Skeletal muscle satellite cell (primary cell): ENCODE results near the gene SIL1.
"Not testable (repeated sequence)": the region's sequence is repeated elsewhere in the genome, so short reads cannot be mapped to it uniquely, and the experiment has no call there.

ENCODE experiments used
- H3K27me3 ChIP-seq: 2 replicates; pipeline ENCODE4 v1.7.0; 2013; ENCODE audit warnings: low read length; ENCODE audit not compliant: control insufficient read depth, insufficient read depth
- H3K36me3 ChIP-seq: 2 replicates; pipeline ENCODE4 v1.7.0; 2013; ENCODE audit warnings: mild to moderate bottlenecking, control low read depth, low read length; ENCODE audit not compliant: insufficient read depth
- H3K4me1 ChIP-seq: 2 replicates; pipeline ENCODE4 v1.7.0; 2013; ENCODE audit warnings: low read length; ENCODE audit not compliant: control insufficient read depth, insufficient read depth
- H3K4me2 ChIP-seq: 2 replicates; pipeline ENCODE4 v1.7.0; 2013; ENCODE audit warnings: mild to moderate bottlenecking, low read length
- H3K4me3 ChIP-seq: 2 replicates; pipeline ENCODE4 v1.7.0; 2013; ENCODE audit warnings: low read length
- H3K9ac ChIP-seq: 2 replicates; pipeline ENCODE4 v1.7.0; 2013; ENCODE audit warnings: mild to moderate bottlenecking, low read depth, low read length, moderate library complexity
- H3K9me3 ChIP-seq: replicated peaks from 2 replicates; pipeline ENCODE4 v1.7.0; 2013; ENCODE audit warnings: mild to moderate bottlenecking, control low read depth, low read length

SIL1 gene

GRCh38 chr5:139011156-139011555, 187.0 kb downstream of the SIL1 start:
- not testable (repeated sequence) for H3K4me3 ChIP-seq, H3K9ac ChIP-seq, H3K9me3 ChIP-seq, H3K4me1 ChIP-seq, H3K4me2 ChIP-seq, H3K36me3 ChIP-seq, H3K27me3 ChIP-seq

- Histone ChIP-seq H3K36me3 (no peaks in the 10 kb centered on the region), H3K9ac (no peak overlapping the region), H3K4me2 (no peak overlapping the region), H3K9me3 (no peaks in the 10 kb centered on the region), H3K4me1 (no peaks in the 10 kb centered on the region), H3K27me3 (no peaks in the 10 kb centered on the region), H3K4me3 (no peak overlapping the region)
Observed at GRCh38 chr5:139004374-139005307, 193.5 kb downstream of the SIL1 start.

- peaks cover 3% of the 10 kb centered on the region for H3K36me3 ChIP-seq
- H3K4me3 ChIP-seq, result no peak overlapping the region
- H3K9ac ChIP-seq, result no peak overlapping the region
- H3K4me2 ChIP-seq, result no peak overlapping the region
- H3K9me3 ChIP-seq, result no peaks in the 10 kb centered on the region
- no peaks in the 10 kb centered on the region for H3K27me3 ChIP-seq
- H3K4me1 ChIP-seq, result no peaks in the 10 kb centered on the region
Observed at GRCh38 chr5:138999674-139000073, 198.5 kb downstream of the SIL1 start.

- H3K9me3 ChIP-seq, result no peaks in the 10 kb centered on the region
- H3K36me3 ChIP-seq, result peaks cover 3% of the 10 kb centered on the region
- H3K27me3 ChIP-seq, result no peaks in the 10 kb centered on the region
- H3K9ac ChIP-seq, result no peak overlapping the region
- no peak overlapping the region for H3K4me3 ChIP-seq
- H3K4me1 ChIP-seq, result no peaks in the 10 kb centered on the region
- no peak overlapping the region for H3K4me2 ChIP-seq
Observed at GRCh38 chr5:138998521-138998920, 199.6 kb downstream of the SIL1 start.

GRCh38 chr5:138996120-138996519, 202.0 kb downstream of the SIL1 start:
- no peak overlapping the region for H3K9ac ChIP-seq
- H3K4me2 ChIP-seq, result no peak overlapping the region
- H3K36me3 ChIP-seq, result peaks cover 3% of the 10 kb centered on the region
- H3K4me3 ChIP-seq, result no peak overlapping the region
- H3K9me3 ChIP-seq, result no peaks in the 10 kb centered on the region
- H3K27me3 ChIP-seq, result no peaks in the 10 kb centered on the region
- no peaks in the 10 kb centered on the region for H3K4me1 ChIP-seq

GRCh38 chr5:138990986-138991590, 207.1 kb downstream of the SIL1 start:
- Histone ChIP-seq H3K4me2 (no peak overlapping the region), H3K36me3 (no peaks in the 10 kb centered on the region), H3K4me3 (no peak overlapping the region), H3K4me1 (peaks cover 12% of the 10 kb centered on the region), H3K27me3 (no peaks in the 10 kb centered on the region), H3K9me3 (no peaks in the 10 kb centered on the region), H3K9ac (no peak overlapping the region)

- Histone ChIP-seq H3K36me3 (no peaks in the 10 kb centered on the region), H3K9me3 (no peaks in the 10 kb centered on the region), H3K27me3 (no peaks in the 10 kb centered on the region), H3K4me2 (no peak overlapping the region), H3K4me1 (peaks cover 12% of the 10 kb centered on the region), H3K4me3 (no peak overlapping the region), H3K9ac (no peak overlapping the region)
Observed at GRCh38 chr5:138989720-138990119, 208.4 kb downstream of the SIL1 start.

GRCh38 chr5:138986186-138986800, 211.9 kb downstream of the SIL1 start:
- H3K27me3 ChIP-seq, result no peaks in the 10 kb centered on the region
- H3K4me1 ChIP-seq, result peaks cover 20% of the 10 kb centered on the region
- no peak overlapping the region for H3K9ac ChIP-seq
- no peak overlapping the region for H3K4me2 ChIP-seq
- no peak overlapping the region for H3K4me3 ChIP-seq
- no peaks in the 10 kb centered on the region for H3K9me3 ChIP-seq
- H3K36me3 ChIP-seq, result no peaks in the 10 kb centered on the region

- Histone ChIP-seq H3K9ac (no peak overlapping the region), H3K9me3 (no peaks in the 10 kb centered on the region), H3K27me3 (no peaks in the 10 kb centered on the region), H3K36me3 (no peaks in the 10 kb centered on the region), H3K4me2 (no peak overlapping the region), H3K4me3 (no peak overlapping the region), H3K4me1 (peaks cover 25% of the 10 kb centered on the region)
Observed at GRCh38 chr5:138985683-138986082, 212.5 kb downstream of the SIL1 start.

GRCh38 chr5:138985256-138985655, 212.9 kb downstream of the SIL1 start:
- H3K9ac ChIP-seq, result no peak overlapping the region
- H3K4me3 ChIP-seq, result no peak overlapping the region
- peaks cover 24% of the 10 kb centered on the region for H3K4me1 ChIP-seq
- no peak overlapping the region for H3K4me2 ChIP-seq
- H3K36me3 ChIP-seq, result no peaks in the 10 kb centered on the region
- H3K9me3 ChIP-seq, result no peaks in the 10 kb centered on the region
- no peaks in the 10 kb centered on the region for H3K27me3 ChIP-seq

GRCh38 chr5:138983984-138984383, 214.2 kb downstream of the SIL1 start:
- Histone ChIP-seq H3K4me3 (no peak overlapping the region), H3K4me1 (peaks cover 13% of the 10 kb centered on the region), H3K36me3 (no peaks in the 10 kb centered on the region), H3K9me3 (no peaks in the 10 kb centered on the region), H3K4me2 (no peak overlapping the region), H3K27me3 (no peaks in the 10 kb centered on the region), H3K9ac (no peak overlapping the region)
